ENCODE results near the gene APOA5.
"Not testable (repeated sequence)": the region's sequence is repeated elsewhere in the genome, so short reads cannot be mapped to it uniquely, and the experiment has no call there.

The APOA5 gene

GRCh38 chr11:116826751-116827431 lies 35.2 kb upstream of the APOA5 start:
- no peak for DNase-seq

GRCh38 chr11:116825854-116826750 lies 34.4 kb upstream of the APOA5 start:
- DNase-seq = no peak

- no peak for DNase-seq
Observed at GRCh38 chr11:116825434-116825833, 33.8 kb upstream of the APOA5 start.

GRCh38 chr11:116823031-116823843 lies 31.6 kb upstream of the APOA5 start, which contains the start of gene APOA4:
APOA4 (minus strand) TSS chr11:116823304; CDS start chr11:116823191, 113 bp downstream.
- no peak for DNase-seq

- no peak for DNase-seq
Observed at GRCh38 chr11:116822575-116822974, 30.9 kb upstream of the APOA5 start.

GRCh38 chr11:116821050-116821918 lies 29.6 kb upstream of the APOA5 start:
- DNase-seq = no peak

GRCh38 chr11:116819049-116819448 lies 27.4 kb upstream of the APOA5 start:
- no peak for DNase-seq

GRCh38 chr11:116814502-116814901 lies 22.8 kb upstream of the APOA5 start:
- DNase-seq = no peak

- DNase-seq = no peak
Observed at GRCh38 chr11:116813781-116814471, 22.2 kb upstream of the APOA5 start.

- DNase-seq = no peak
Observed at GRCh38 chr11:116813170-116813569, 21.5 kb upstream of the APOA5 start.

GRCh38 chr11:116812109-116812508 lies 20.4 kb upstream of the APOA5 start:
- no peak for DNase-seq

- DNase-seq = no peak
Observed at GRCh38 chr11:116811194-116811593, 19.5 kb upstream of the APOA5 start.

GRCh38 chr11:116808262-116809175 lies 16.8 kb upstream of the APOA5 start:
- DNase-seq = no peak

- DNase-seq = no peak
Observed at GRCh38 chr11:116807601-116808261, 16.1 kb upstream of the APOA5 start.

- no peak for DNase-seq
Observed at GRCh38 chr11:116804001-116804400, 12.3 kb upstream of the APOA5 start.

- not testable (repeated sequence) for DNase-seq
Observed at GRCh38 chr11:116801662-116802061, 10.0 kb upstream of the APOA5 start.

- DNase-seq = no peak
Observed at GRCh38 chr11:116800610-116801009, 8.9 kb upstream of the APOA5 start.

GRCh38 chr11:116798368-116798767 lies 6.7 kb upstream of the APOA5 start:
- no peak for DNase-seq

GRCh38 chr11:116797816-116798215 lies 6.1 kb upstream of the APOA5 start:
- peak; percentile 56 for DNase-seq

- no peak for DNase-seq
Observed at GRCh38 chr11:116796548-116796947, 4.9 kb upstream of the APOA5 start.

All from NCI-H226 (cell line).